H1 (cell line): ENCODE results near the gene CFP.

ENCODE experiments used
- ATF3 ChIP-seq: IDR thresholded peaks from 2 replicates; pipeline ENCODE4 v1.6.1; 2011; ENCODE audit warnings: low read depth, mild to moderate bottlenecking, low read length; ENCODE audit not compliant: insufficient read depth
- TF ChIP-seq, protein P1 (sequence below), 3 experiments: IDR thresholded peaks; 1 replicate in 2 of 3; 2 replicates in 1 of 3; pipeline versions ENCODE4 v1.5.1 to v1.6.1; 2011; ENCODE audit warnings: low read length in 3 of 3, mild to moderate bottlenecking in 3 of 3, inconsistent platforms in 2 of 3, low read depth in 1 of 3, moderate library complexity in 1 of 3; ENCODE audit not compliant: insufficient read depth in 1 of 3; ENCODE audit errors: control extremely low read depth in 1 of 3

- TF ChIP-seq, protein P1, sequence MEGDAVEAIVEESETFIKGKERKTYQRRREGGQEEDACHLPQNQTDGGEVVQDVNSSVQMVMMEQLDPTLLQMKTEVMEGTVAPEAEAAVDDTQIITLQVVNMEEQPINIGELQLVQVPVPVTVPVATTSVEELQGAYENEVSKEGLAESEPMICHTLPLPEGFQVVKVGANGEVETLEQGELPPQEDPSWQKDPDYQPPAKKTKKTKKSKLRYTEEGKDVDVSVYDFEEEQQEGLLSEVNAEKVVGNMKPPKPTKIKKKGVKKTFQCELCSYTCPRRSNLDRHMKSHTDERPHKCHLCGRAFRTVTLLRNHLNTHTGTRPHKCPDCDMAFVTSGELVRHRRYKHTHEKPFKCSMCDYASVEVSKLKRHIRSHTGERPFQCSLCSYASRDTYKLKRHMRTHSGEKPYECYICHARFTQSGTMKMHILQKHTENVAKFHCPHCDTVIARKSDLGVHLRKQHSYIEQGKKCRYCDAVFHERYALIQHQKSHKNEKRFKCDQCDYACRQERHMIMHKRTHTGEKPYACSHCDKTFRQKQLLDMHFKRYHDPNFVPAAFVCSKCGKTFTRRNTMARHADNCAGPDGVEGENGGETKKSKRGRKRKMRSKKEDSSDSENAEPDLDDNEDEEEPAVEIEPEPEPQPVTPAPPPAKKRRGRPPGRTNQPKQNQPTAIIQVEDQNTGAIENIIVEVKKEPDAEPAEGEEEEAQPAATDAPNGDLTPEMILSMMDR (IDR thresholded peaks at IDR 0.05; ENCODE audit: control extremely low read depth in 1 of 3, insufficient read depth in 1 of 3, low read depth in 1 of 3, low read length in 3 of 3) = no peak
- TF ChIP-seq ATF3 = no peak
Observed at GRCh38 chrX:47634871-47635575, 5.3 kb upstream of the CFP start.
